Kidney (tissue), 14 donors: ENCODE data around the gene CCDC188. TPM values are rescaled to one million over a fixed set of nuclear protein-coding genes. Genes with fewer than 3 reads are reported as not detected.

Experiments used
- DNase-seq, 5 donors: peaks; one replicate each; pipeline ENCODE4 v3.0.0-alpha.2; 2013 to 2020
- FAIRE-seq: peaks from 2 replicates; lab custom pipeline; 2012; peaks lifted over from hg19 to GRCh38; lab: Jason Lieb, UNC
- H3K27ac ChIP-seq, 2 donors: one replicate each; pipeline ENCODE4 v1.7.0; 2013; ENCODE audit warnings: low read depth in 2 of 2, low read length in 2 of 2, inconsistent platforms in 1 of 2
- H3K27me3 ChIP-seq: one replicate; pipeline ENCODE4 v1.7.1; 2013; ENCODE audit warnings: low read length, inconsistent platforms; ENCODE audit not compliant: control insufficient read depth, insufficient read depth
- H3K36me3 ChIP-seq, 3 donors: one replicate each; pipeline versions ENCODE4 v1.7.0 to v1.7.1; 2013; ENCODE audit warnings: low read length in 3 of 3, control low read depth in 1 of 3, inconsistent platforms in 1 of 3; ENCODE audit not compliant: insufficient read depth in 3 of 3, control insufficient read depth in 2 of 3
- H3K4me1 ChIP-seq, 3 donors: one replicate each; pipeline versions ENCODE4 v1.7.0 to v1.7.1; 2013; ENCODE audit warnings: low read length in 3 of 3, inconsistent platforms in 1 of 3, low read depth in 1 of 3; ENCODE audit not compliant: control insufficient read depth in 2 of 3, insufficient read depth in 2 of 3
- H3K4me3 ChIP-seq, 3 donors: one replicate each; pipeline versions ENCODE4 v1.7.0 to v1.8.1; 2013; ENCODE audit warnings: low read length in 3 of 3, control low read depth in 1 of 3, inconsistent platforms in 1 of 3
- H3K9ac ChIP-seq, 3 donors: one replicate each; pipeline versions ENCODE4 v1.7.0 to v1.7.1; 2013; ENCODE audit warnings: low read length in 3 of 3, control low read depth in 1 of 3, inconsistent platforms in 1 of 3
- H3K9me3 ChIP-seq, 3 donors: one replicate each; pipeline versions ENCODE4 v1.7.0 to v1.7.1; 2013; ENCODE audit warnings: low read length in 3 of 3, control low read depth in 1 of 3, inconsistent platforms in 1 of 3; ENCODE audit not compliant: control insufficient read depth in 2 of 3, insufficient read depth in 1 of 3
- CTCF ChIP-seq: IDR thresholded peaks from 3 replicates; pipeline ENCODE4 v1.5.1; 2012; ENCODE audit warnings: mild to moderate bottlenecking, moderate library complexity, borderline replicate concordance; ENCODE audit not compliant: insufficient read depth; ENCODE audit errors: extremely low read depth
- intact Hi-C: fragments of 100-400 bp; cut with DNase I; formaldehyde crosslinking; loops from one replicate; pipeline ENCODE4 v1.11.1; 2022
- polyA plus RNA-seq: library from polyadenylated mRNA; stranded (reverse); fragments of 350-450 nt; fragmentation: Illumina TruSeq; extraction: RNeasy Lipid Tissue Mini Kit (QIAGEN cat#74804); gene quantifications from one replicate; pipeline ENCODE4 v1.2.3, GENCODE V29; 2014; ENCODE audit warnings: low read depth, low replicate concordance; ENCODE audit not compliant: insufficient read depth
- total RNA-seq: library from RNA; stranded (reverse); fragmentation: NEBNext Ultra II Directional; extraction: Animal tissue kit (Norgen Biotek cat#: 25700); gene quantifications from one replicate; pipeline ENCODE4 v1.2.1, GENCODE V29; 2021
- donor health status: control.
- donor health status: control.
- donor health status: control.
- donor health status: control.
- donor health status: control.
- donor health status: DM: yes; HTN: yes; CAD: no.
- donor health status: Normal renal cell carcinoma (clear cell type).

CCDC188 gene
- total and polyA plus RNA-seq, 2 donors from 2014 or later, result 0.54 to 2.8 TPM

DNA sequence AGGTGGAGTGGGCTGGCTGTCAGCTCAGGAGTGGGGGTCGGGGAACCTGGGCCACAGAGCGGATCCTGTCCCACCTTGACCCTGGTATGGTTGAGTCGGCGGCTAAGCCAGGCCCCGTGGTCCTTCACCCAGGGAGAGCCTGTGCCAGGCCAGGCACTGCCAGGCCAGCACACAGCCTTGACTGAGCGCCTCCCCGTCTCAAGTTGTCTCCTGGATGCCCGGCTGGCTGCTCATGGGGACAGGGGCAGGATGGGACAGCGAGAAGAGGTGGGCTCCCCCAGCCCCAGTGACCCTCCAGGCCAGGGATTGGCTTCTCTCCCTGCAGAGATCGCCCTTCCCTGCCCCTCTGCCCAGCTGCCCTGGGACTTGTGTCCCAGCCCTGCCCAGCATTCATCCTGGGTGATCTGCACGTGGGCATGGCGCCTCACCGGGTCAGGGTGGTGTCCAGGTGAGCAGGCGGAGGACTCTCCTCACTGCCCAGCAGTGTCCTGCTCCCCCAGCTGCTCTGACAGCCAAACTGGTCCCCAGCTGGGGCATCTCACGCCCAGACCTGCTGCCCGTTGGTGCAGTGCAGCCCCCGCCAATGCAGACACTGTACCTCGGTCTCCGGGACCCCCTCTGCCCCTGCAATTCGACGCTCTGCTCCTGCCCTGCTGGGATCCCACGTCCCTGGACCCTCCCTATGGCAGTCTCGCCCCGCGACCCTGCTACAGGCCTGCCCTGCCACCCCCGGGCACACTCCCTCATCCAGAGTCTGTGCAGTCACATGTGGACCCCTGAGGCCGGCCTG, 28.8 kb upstream of the CCDC188 start:
- H3K27ac ChIP-seq, result no peak overlapping the region
- intact Hi-C loops, result no loop called here

GRCh38 chr22:20178915-20179227, 28.0 kb upstream of the CCDC188 start:
- H3K9me3 ChIP-seq, result no peaks in the 10 kb centered on the region
- H3K36me3 ChIP-seq, result no peaks in the 10 kb centered on the region
- TF ChIP-seq CTCF, result no peak
- intact Hi-C loops, result no loop called here
- DNase-seq (no peak), FAIRE-seq (no peak)
- H3K27me3 ChIP-seq, result no peaks in the 10 kb centered on the region
- no peak overlapping the region for H3K4me3 ChIP-seq
- H3K27ac ChIP-seq, result no peak overlapping the region
- H3K9ac ChIP-seq, result no peak overlapping the region
- no peaks in the 10 kb centered on the region for H3K4me1 ChIP-seq

More for the DNA sequence above, 28.8 kb upstream of the CCDC188 start:
- H3K9me3 ChIP-seq, result no peaks in the 10 kb centered on the region
- H3K27me3 ChIP-seq, result no peaks in the 10 kb centered on the region
- no peaks in the 10 kb centered on the region for H3K36me3 ChIP-seq
- H3K4me3 ChIP-seq, result no peak overlapping the region
- FAIRE-seq, result no peak
- no peak overlapping the region for H3K9ac ChIP-seq
- H3K4me1 ChIP-seq, result no peaks in the 10 kb centered on the region
- TF ChIP-seq CTCF, result no peak
- no peak for DNase-seq

DNA sequence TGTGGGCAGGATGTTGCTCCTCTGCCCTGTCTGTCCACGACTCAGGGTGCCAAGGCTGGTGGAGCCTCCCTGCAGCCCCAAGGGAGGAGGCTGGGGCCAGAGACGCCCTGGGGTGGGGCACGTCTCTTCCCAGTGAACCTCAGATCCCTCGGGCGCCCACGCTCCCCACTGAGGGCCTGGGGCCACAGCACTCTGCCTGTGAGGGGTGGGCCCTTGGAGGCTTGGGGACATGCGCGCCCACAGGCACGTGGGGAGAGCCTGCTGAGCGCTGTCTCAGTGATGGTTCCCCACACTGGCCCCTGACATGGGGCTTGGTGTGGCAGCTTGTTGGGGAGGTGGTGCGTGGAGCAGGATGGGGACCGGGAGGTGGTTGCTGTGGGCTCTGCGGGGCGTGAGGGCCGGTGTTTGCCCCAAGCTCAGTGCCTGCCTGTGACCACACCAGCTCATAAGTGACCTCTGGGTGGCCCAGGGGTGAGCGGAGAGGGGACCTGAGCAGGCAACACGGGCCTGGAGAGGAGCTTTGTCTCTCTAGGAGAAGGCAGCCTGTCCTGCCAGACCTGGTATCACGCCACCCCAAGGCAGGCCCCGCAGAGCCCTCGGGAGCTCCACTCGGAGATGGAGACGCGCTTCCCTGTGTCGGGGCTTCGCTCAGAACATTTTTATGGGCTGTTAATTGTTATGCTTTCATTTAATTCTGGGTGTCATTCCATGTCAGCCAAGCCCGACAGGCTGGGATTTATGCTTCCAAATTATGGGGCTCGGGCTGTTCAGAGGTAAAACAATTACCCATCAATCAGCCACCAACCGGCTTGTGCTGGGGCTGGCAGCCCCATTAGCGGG, 27.4 kb upstream of the CCDC188 start:
- Histone ChIP-seq H3K4me3 (no peak overlapping the region), H3K4me1 (no peaks in the 10 kb centered on the region), H3K36me3 (no peaks in the 10 kb centered on the region), H3K9me3 (no peaks in the 10 kb centered on the region), H3K27ac (no peak overlapping the region), H3K27me3 (no peaks in the 10 kb centered on the region), H3K9ac (no peak overlapping the region)
- intact Hi-C loops, result no loop called here
- peak in 2 of 5 donors; percentile 26 to 29 for DNase-seq
- FAIRE-seq, result no peak
- no peak for TF ChIP-seq CTCF
